ENCODE data around the gene KIF12.

DNA sequence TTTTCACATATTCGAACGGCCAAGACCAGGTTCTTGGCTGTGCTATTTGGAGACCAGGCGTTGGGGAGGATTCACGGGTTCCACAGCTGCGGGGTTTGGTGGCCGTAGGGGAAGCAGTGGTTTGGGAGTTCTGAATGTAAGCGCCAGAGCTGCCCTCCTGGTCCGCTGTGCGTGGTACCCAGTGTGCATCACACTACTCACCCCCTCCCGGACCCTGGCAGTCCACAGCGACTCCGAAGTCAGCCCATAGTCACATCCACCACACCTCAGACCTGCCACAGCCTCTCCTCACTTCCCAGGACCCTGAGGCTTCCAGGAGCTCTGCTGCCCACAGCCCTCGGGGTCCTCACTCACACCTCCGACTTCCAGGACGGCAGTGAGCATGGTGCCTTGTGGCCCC is 47.8 kb downstream of the KIF12 start:
- TF ChIP-seq CTCF (optimal IDR thresholded peaks at IDR 0.05 in 1 of 3, IDR thresholded peaks at IDR 0.05 in 1 of 3, conservative IDR thresholded peaks at IDR 0.05 in 1 of 3; ENCODE audit: extremely low read depth in 1 of 3, insufficient read depth in 2 of 3, low read length in 3 of 3), result no peak
- no peak for TF ChIP-seq EZH2 (IDR thresholded peaks at IDR 0.05; ENCODE audit: low read length)

Measured in keratinocyte (primary cell).